HuH-7.5 (cell line): ENCODE data around the gene FCMR.

ENCODE experiments used
- DNase-seq: peaks from one replicate; pipeline ENCODE4 v3.0.0; 2011; ENCODE audit warnings: low spot score

FCMR gene

GRCh38 chr1:206900149-206900548 lies 21.6 kb downstream of the FCMR start:
- no peak for DNase-seq

DNA sequence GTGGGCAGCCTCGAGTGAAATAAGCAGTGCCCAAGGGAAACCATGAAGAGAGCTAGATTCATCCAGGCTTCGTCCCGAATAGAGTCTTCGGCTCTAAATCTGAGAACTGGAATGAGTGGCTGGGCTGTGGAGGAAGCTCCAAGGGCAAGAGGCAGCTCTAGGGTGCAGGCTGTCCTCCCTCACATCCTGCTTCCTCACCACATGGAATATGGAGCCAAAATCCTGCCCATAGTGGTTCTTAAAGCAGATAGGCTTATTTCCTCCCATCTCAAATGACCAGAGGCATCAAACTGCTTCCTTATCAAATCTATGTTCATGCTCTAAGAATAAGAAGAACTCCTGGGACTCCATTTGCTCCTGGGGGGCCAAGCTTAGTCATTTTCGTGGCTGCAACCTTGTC lies 22.0 kb downstream of the FCMR start:
- no peak for DNase-seq

DNA sequence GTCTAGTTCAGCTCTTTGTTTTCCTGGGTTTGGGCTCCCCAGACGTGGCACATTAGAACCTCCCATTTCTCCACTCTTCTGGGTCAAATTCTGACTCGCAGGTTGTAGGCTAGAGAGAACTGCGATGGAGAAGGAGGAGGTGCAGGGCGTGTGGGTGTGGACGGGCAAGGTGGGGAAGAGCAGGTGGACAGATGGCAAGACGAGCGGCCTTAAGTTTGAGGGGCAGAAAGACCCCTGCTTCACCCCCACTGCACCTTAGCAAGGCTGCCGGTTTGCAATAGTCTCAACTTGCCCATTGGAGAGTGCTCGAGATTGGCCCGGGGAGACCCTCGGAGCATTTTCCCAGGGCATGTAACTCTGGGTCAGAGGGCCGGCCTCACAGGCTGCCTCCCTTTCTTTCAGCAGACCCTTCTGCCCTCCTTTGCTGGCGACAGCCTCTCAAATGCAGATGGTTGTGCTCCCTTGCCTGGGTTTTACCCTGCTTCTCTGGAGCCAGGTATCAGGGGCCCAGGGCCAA lies 22.8 kb downstream of the FCMR start:
- no peak for DNase-seq

GRCh38 chr1:206898089-206898914 lies 23.4 kb downstream of the FCMR start:
- DNase-seq = no peak

DNA sequence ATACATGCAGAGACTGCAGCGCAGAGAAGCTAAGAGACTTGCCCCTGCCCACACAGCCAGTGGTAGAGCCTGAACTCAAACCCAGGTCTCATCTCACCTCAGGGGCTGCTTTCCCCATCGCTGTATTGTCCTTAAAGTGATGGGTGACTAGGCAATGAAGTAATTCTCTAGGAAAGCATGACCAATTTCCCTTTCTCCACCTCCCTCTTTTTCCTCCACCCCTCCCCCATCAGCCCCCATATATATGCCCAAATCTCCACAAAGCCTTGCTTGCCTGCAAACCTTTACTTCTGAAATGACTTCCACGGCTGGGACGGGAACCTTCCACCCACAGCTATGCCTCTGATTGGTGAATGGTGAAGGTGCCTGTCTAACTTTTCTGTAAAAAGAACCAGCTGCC lies 24.6 kb downstream of the FCMR start, which contains the start of gene IL24:
Gene IL24, plus strand, starts transcription at position 269 of the 400 bp plus-strand sequence. CDS start 390 bp downstream, outside the sequence.
- no peak for DNase-seq

- no peak for DNase-seq
These were observed 25.5 kb downstream of the FCMR start for GRCh38 chr1:206896261-206896660.

- no peak for DNase-seq
These were observed 25.9 kb downstream of the FCMR start for GRCh38 chr1:206895837-206896242.

DNA sequence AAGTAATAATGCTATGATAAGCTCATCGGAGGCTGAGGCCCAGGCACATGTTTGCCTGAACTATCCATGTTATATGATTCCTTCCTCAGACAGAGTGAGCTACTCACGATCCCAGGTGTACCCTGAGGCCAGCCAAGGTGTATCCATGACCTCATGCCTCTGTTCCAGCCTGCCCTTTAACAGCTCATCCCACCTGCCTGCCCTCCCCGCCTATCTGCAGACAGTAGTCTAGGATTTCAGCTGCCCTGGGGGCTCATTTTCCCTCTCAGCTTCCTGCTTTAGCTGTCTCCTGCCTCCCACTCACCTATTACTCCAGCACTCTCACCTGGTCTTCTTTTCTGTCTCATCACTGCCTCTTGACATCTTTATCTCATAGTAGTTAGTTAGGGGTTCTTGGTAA lies 26.4 kb downstream of the FCMR start:
- no peak for DNase-seq

DNA sequence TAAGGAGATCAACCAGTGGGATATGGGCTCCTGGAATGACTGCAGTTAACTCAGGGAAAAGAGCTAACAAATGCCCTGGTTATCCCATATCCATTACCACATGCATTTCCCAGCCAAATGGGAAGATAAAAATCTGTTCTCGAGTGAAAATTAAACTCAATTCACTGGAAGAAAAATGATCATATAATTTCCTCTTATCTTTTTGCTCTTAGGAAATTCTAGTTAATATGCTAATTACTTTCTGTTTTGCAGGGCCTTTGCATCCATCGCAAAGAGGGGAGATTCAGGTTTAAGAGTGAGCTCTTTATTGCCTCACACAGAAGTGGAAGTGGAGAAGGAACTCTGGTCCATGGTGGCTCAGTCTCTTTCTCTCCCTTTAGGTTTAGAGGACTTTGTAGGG lies 28.4 kb downstream of the FCMR start:
- DNase-seq = no peak

DNA sequence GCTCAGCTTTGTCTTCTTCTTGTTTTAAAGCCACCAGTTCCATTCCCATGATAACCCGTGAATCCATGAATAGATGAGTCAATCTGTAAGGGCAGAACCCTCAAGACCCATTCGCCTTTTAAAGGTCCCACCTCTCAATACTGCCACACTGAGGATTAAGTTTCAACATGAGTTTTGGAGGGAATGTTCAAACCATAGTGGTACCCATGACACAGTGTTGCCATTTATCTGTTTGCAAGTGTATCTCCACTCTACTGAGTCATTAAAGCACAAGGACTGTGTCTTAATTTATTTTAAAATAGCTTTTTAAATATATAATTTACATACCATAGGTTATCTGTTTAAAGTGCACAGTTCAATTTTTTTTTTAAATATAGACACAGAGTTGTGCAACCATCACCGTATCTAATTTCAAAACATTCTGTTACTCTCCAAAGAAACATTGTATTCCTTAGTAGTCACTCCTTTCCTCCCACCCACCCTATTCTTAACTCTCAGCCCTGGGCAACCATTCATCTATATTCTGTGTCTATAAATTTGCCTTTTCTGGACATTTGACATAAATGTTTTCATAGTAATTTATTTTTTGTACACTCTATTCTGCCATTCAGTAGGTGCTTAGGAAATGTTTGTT lies 29.3 kb downstream of the FCMR start:
- DNase-seq = no peak

DNA sequence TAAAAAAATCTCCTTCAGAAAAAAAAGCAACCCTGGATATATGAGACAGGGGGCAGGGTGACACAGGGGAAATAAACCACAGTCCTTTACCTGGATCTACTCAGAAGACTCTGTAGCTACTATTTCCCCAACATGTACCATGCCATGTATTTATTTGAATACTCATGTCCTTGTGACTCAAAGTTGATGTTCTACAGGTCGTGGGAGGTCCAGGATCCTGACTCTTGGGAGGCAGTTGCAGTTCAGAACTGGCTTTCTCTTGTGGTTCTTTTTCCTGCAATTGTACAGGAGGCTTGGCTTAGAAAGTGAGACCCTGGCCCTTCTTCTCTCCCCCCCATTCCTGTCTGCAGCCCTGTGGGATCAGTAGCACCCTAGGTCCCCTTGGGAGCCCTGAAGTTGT lies 30.3 kb downstream of the FCMR start:
- no peak for DNase-seq

DNA sequence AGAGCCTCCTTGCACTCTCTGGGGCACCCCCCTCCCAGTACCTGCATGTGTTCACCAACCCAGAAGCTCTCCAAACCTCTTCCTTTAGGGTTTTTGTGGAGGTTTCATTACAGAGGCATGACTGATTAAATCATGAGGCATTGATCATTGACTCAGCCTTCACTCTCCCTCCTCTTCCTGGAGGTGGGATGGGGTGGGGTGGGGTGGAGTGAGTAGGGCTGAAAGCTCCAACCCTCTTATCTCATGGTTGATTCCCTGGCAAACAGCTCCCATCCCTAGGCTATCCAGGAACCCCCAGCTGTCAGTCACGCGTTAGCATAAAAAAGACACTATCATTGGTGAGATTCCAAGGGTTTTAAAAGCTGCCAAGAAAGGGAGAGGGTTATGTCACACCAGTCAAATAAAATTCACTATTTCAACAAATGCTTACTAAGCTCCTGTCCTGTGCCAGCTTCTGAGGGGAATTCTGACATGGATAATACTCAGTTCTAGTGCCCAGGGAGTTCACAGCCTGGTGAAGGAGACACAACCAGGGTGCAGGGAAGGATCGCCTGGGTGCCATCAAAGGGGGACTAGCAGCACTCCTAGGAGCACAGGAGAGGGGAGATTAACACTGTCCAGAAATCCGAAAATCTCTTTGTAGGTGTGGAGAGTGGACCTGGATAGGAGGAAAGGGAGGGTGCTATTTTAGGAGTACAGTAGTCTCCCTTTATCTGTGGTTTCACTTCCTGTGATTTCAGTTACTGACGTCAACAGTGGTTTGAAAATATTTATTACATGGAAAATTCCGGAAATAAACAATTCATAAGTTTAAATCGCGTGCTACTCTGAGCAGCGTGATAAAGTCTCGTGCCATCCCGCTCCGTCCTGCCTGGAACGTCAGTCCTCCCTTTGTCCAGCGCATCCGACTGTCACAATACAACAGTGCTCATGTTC lies 31.3 kb downstream of the FCMR start:
- DNase-seq = no peak

DNA sequence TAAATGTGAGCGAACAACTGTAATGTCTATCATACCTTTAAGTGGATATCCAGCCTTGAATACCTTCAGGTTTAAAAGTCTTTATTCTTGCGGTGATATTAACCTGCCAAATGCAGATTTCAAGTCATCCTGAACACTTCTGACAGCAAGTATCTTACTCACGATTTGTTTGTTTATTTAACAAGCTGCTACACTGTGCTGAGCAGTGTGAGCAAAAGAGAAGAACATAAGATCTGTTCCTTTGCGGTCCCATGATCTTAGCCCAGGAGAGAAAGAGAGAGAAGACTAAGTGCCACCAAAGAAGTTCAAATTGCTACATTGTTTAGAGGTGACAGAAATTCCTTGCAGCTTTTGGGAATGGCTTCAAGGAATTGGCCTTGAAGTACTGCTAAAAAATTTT lies 34.0 kb downstream of the FCMR start:
- no peak for DNase-seq

DNA sequence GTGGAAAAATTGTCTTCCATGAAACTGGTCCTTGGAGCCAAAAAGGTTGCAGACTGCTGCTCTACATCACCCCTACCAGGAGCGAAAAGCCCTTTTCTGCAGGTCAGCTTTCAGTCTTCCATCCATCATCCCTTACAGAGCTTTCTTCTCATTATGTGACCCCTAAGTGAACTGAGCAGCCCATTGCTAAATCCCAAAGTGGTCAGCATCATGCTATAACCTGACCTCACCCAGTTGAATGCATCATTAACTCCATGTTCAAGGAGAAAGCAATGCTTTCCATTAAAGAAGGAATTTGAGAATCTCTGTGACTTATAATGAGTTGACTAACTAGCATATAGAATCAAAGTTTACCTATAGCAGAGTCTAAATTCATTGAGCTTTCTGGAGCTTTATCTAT lies 34.9 kb downstream of the FCMR start:
- no peak for DNase-seq

GRCh38 chr1:206885341-206886060 lies 36.2 kb downstream of the FCMR start:
- DNase-seq = no peak

DNA sequence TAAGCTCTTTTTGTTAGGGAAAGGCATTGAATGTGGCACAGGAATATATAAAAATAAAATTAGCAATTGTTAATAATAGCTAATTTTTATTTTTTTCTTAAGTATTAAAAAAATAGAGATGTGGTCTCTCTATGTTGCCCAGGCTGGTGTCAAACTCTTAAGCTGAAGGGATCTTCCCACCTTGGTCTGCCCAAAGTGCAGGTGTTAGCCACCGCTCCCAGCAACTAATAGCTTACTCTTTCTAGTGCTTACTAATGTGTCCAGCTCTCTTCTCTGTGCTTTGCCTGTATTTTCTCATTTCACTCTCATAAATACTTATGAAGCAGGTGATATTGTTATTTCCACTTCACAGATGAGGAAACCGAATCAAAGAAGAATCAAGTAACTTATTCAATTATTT lies 37.9 kb downstream of the FCMR start:
- DNase-seq = no peak

DNA sequence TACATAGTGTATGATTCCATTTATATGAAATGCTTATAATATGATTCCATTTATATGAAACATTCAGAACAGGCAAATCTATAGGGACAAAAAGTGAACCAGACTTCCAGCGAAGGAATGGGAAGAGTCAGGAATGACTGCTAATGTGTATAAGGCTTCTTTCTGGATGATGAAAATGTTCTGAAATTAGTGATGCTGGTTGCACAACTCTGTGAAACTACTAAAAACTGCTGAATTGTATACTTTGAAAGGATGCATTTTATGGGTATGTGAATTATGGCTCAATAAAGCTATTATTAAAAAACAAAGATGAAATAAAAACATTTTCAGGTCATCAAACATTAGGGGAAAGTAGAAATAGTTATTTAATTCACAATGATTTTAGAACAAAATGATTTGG lies 38.6 kb downstream of the FCMR start:
- DNase-seq = no peak

- DNase-seq = no peak
These were observed 39.2 kb downstream of the FCMR start for GRCh38 chr1:206882555-206882954.

- no peak for DNase-seq
These were observed 41.4 kb downstream of the FCMR start for GRCh38 chr1:206880314-206880713.

GRCh38 chr1:206878456-206878855 lies 43.3 kb downstream of the FCMR start:
- DNase-seq = no peak

DNA sequence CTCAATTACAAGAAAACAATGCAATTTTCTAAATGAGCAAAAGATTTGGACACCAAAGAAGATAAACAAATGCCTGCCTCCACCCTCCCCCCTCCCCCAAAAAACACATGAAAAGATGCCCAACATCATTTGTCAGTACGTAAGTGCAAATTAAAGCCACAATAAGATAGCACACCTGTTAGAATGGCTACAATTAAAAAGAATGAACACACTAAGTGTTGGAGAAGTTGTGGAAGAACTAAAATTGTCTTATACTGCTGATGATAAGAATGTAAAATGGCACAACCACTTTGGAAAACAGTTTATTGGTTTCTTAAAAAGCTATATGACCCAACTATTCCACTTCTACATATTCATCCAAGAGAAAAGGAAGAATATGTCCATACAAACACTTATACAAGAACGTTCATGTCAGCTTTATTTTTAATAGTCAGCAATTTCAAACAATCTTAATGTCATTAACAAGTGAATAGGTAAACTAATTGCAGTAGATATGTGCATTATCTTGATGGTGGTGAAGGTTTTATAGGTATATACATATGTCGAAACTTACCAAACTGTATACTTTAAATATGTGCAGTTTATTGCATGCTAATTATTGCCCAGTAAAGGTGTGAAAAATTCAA lies 45.9 kb downstream of the FCMR start:
- DNase-seq = no peak
